ENCODE results near the gene CCSAP.

GRCh38 chr1:229364207-229365065, 21.6 kb upstream of the CCSAP start:
- TF ChIP-seq CTCF (IDR thresholded peaks at IDR 0.05) (no peak), EZH2 (IDR thresholded peaks at IDR 0.05) (no peak), EZH2phosphoT487 (IDR thresholded peaks at IDR 0.05) (no peak)

Measured in neural progenitor cell (in vitro differentiated cells).